Fibroblast of lung (primary cell): ENCODE results near the gene TDRD1.

Source experiments
- EZH2 ChIP-seq: IDR thresholded peaks from 2 replicates; pipeline ENCODE4 v1.5.1; 2012; ENCODE audit warnings: low read length, control low read depth, mild to moderate bottlenecking; ENCODE audit errors: missing control alignments
- TF ChIP-seq, protein P1 (sequence below), 2 donors: IDR thresholded peaks in 1 of 2; conservative IDR thresholded peaks in 1 of 2; 1 replicate in 1 of 2; 2 replicates in 1 of 2; pipeline ENCODE4 v1.5.1; 2011 to 2012; ENCODE audit warnings: low read length in 2 of 2, control low read depth in 1 of 2, inconsistent platforms in 1 of 2, low read depth in 1 of 2, mild to moderate bottlenecking in 1 of 2

DNA sequence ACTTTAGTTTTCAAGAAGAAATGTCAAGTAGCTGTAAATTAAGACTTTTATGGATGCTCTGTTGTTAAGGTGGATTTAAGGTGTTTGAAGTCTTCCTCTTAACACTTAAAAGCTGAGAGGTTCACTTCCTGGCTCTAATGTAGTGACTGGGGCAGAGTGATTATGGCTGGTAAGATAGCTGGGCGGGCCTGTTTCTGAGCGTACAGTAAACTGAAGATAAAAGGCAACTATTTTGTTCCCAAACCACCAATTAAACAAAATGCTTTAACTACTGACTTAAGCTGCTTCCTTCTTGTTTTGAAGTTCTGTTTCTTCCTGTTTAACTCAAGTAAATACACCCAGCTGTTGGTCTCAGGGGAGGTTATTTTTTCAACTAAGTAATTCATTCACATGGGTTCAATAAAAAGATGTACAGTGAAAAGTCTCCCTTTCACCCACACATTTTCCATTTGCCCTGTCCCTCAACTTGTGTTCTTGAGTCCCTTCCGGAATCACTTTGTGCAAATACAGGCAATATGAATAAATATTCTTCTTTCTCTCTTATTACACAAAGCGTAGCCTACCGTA is 79.2 kb downstream of the TDRD1 start:
- TF ChIP-seq, protein P1, sequence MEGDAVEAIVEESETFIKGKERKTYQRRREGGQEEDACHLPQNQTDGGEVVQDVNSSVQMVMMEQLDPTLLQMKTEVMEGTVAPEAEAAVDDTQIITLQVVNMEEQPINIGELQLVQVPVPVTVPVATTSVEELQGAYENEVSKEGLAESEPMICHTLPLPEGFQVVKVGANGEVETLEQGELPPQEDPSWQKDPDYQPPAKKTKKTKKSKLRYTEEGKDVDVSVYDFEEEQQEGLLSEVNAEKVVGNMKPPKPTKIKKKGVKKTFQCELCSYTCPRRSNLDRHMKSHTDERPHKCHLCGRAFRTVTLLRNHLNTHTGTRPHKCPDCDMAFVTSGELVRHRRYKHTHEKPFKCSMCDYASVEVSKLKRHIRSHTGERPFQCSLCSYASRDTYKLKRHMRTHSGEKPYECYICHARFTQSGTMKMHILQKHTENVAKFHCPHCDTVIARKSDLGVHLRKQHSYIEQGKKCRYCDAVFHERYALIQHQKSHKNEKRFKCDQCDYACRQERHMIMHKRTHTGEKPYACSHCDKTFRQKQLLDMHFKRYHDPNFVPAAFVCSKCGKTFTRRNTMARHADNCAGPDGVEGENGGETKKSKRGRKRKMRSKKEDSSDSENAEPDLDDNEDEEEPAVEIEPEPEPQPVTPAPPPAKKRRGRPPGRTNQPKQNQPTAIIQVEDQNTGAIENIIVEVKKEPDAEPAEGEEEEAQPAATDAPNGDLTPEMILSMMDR (conservative IDR thresholded peaks at IDR 0.05 in 1 of 2, IDR thresholded peaks at IDR 0.05 in 1 of 2; ENCODE audit: low read depth in 1 of 2, low read length in 2 of 2): no peak
- no peak for TF ChIP-seq EZH2
